ENCODE measurements around the gene INMT.

INMT gene

GRCh38 chr7:30778255-30779025, 26.5 kb downstream of the INMT start:
- no peak for TF ChIP-seq Cebpa-rat (IDR thresholded peaks at IDR 0.05)
- H3K4me3 ChIP-seq, result no peak overlapping the region
- no peaks in the 10 kb centered on the region for H3K27me3 ChIP-seq

GRCh38 chr7:30779574-30779973, 27.6 kb downstream of the INMT start:
- Histone ChIP-seq H3K27me3 (no peaks in the 10 kb centered on the region), H3K36me3 (peaks cover 16% of the 10 kb centered on the region), H4K20me1 (no peaks in the 10 kb centered on the region), H3K9me3 (no peaks in the 10 kb centered on the region), H3K27ac (no peak overlapping the region), H3K4me1 (no peaks in the 10 kb centered on the region), H3K4me2 (no peak overlapping the region), H3K9ac (peak overlapping the region; percentile 3; the same call in 1 of the 2 replicates), H3K4me3 (no peak overlapping the region)
- no peak for TF ChIP-seq Cebpa-rat (IDR thresholded peaks at IDR 0.05)

More at GRCh38 chr7:30778255-30779025, 26.5 kb downstream of the INMT start:
- Histone ChIP-seq H3K4me1 (no peaks in the 10 kb centered on the region), H4K20me1 (no peaks in the 10 kb centered on the region), H3K9ac (no peak overlapping the region), H3K9me3 (no peaks in the 10 kb centered on the region), H3K27ac (no peak overlapping the region), H3K36me3 (peaks cover 14% of the 10 kb centered on the region), H3K4me2 (no peak overlapping the region)

GRCh38 chr7:30780941-30781340, 29.0 kb downstream of the INMT start:
- H3K9ac ChIP-seq, result no peak overlapping the region
- peaks cover 27% of the 10 kb centered on the region for H3K36me3 ChIP-seq
- H3K27ac ChIP-seq, result no peak overlapping the region
- no peaks in the 10 kb centered on the region for H3K27me3 ChIP-seq
- no peaks in the 10 kb centered on the region for H4K20me1 ChIP-seq
- H3K4me3 ChIP-seq, result no peak overlapping the region
- TF ChIP-seq Cebpa-rat (IDR thresholded peaks at IDR 0.05), result no peak
- no peaks in the 10 kb centered on the region for H3K4me1 ChIP-seq
- no peak overlapping the region for H3K4me2 ChIP-seq
- no peaks in the 10 kb centered on the region for H3K9me3 ChIP-seq

GRCh38 chr7:30782690-30783089, 30.8 kb downstream of the INMT start:
- Histone ChIP-seq H4K20me1 (no peaks in the 10 kb centered on the region), H3K4me3 (no peak overlapping the region), H3K27ac (no peak overlapping the region), H3K9ac (no peak overlapping the region), H3K36me3 (peaks cover 32% of the 10 kb centered on the region), H3K9me3 (no peaks in the 10 kb centered on the region), H3K4me2 (no peak overlapping the region), H3K4me1 (peaks cover 7% of the 10 kb centered on the region), H3K27me3 (no peaks in the 10 kb centered on the region)
- TF ChIP-seq Cebpa-rat (IDR thresholded peaks at IDR 0.05), result no peak

- Histone ChIP-seq H3K4me2 (no peak overlapping the region), H3K9me3 (no peaks in the 10 kb centered on the region), H4K20me1 (no peaks in the 10 kb centered on the region), H3K36me3 (peaks cover 29% of the 10 kb centered on the region), H3K9ac (no peak overlapping the region), H3K4me3 (no peak overlapping the region), H3K27me3 (no peaks in the 10 kb centered on the region), H3K27ac (no peak overlapping the region), H3K4me1 (peaks cover 37% of the 10 kb centered on the region)
- no peak for TF ChIP-seq Cebpa-rat (IDR thresholded peaks at IDR 0.05)
Observed at GRCh38 chr7:30785786-30786185, 33.9 kb downstream of the INMT start.

- H4K20me1 ChIP-seq, result no peaks in the 10 kb centered on the region
- peaks cover 39% of the 10 kb centered on the region for H3K4me1 ChIP-seq
- H3K36me3 ChIP-seq, result peaks cover 30% of the 10 kb centered on the region
- no peaks in the 10 kb centered on the region for H3K9me3 ChIP-seq
- H3K4me2 ChIP-seq, result peak overlapping the region; percentile 69
- no peak overlapping the region for H3K27ac ChIP-seq
- H3K27me3 ChIP-seq, result no peaks in the 10 kb centered on the region
- no peak for TF ChIP-seq Cebpa-rat (IDR thresholded peaks at IDR 0.05)
- H3K4me3 ChIP-seq, result no peak overlapping the region
- H3K9ac ChIP-seq, result no peak overlapping the region
Observed at GRCh38 chr7:30787486-30787885, 35.6 kb downstream of the INMT start.

- Histone ChIP-seq H3K27ac (no peak overlapping the region; the same call in 1 of the 2 replicates), H3K4me3 (no peak overlapping the region), H3K36me3 (peaks cover 24% of the 10 kb centered on the region), H3K9me3 (no peaks in the 10 kb centered on the region), H4K20me1 (no peaks in the 10 kb centered on the region), H3K9ac (no peak overlapping the region), H3K27me3 (no peaks in the 10 kb centered on the region), H3K4me2 (peak overlapping the region; percentile 69), H3K4me1 (peaks cover 39% of the 10 kb centered on the region)
- no peak for TF ChIP-seq Cebpa-rat (IDR thresholded peaks at IDR 0.05)
Observed at GRCh38 chr7:30788640-30789333, 36.9 kb downstream of the INMT start.

- no peak for TF ChIP-seq Cebpa-rat (IDR thresholded peaks at IDR 0.05)
- Histone ChIP-seq H3K27ac (no peak overlapping the region), H3K4me1 (peaks cover 39% of the 10 kb centered on the region), H3K4me2 (peak overlapping the region; percentile 69), H3K4me3 (no peak overlapping the region), H3K9ac (no peak overlapping the region), H3K36me3 (peaks cover 24% of the 10 kb centered on the region), H4K20me1 (no peaks in the 10 kb centered on the region), H3K9me3 (no peaks in the 10 kb centered on the region), H3K27me3 (no peaks in the 10 kb centered on the region)
Observed at GRCh38 chr7:30789334-30789711, 37.4 kb downstream of the INMT start.

- Histone ChIP-seq H4K20me1 (no peaks in the 10 kb centered on the region), H3K36me3 (peaks cover 14% of the 10 kb centered on the region), H3K27ac (no peak overlapping the region), H3K4me3 (no peak overlapping the region), H3K27me3 (no peaks in the 10 kb centered on the region), H3K4me1 (peaks cover 49% of the 10 kb centered on the region), H3K9ac (no peak overlapping the region), H3K9me3 (no peaks in the 10 kb centered on the region), H3K4me2 (peak overlapping the region; percentile 27)
- TF ChIP-seq Cebpa-rat (IDR thresholded peaks at IDR 0.05), result no peak
Observed at GRCh38 chr7:30790356-30790755, 38.4 kb downstream of the INMT start.

GRCh38 chr7:30791114-30791513, 39.2 kb downstream of the INMT start:
- H3K27ac ChIP-seq, result no peak overlapping the region
- peaks cover 56% of the 10 kb centered on the region for H3K4me1 ChIP-seq
- H3K27me3 ChIP-seq, result no peaks in the 10 kb centered on the region
- no peak overlapping the region for H3K9ac ChIP-seq
- H3K4me3 ChIP-seq, result no peak overlapping the region
- TF ChIP-seq Cebpa-rat (IDR thresholded peaks at IDR 0.05), result no peak
- H3K36me3 ChIP-seq, result peaks cover 8% of the 10 kb centered on the region
- H3K9me3 ChIP-seq, result no peaks in the 10 kb centered on the region
- no peaks in the 10 kb centered on the region for H4K20me1 ChIP-seq
- no peak overlapping the region for H3K4me2 ChIP-seq
